SK-N-SH (cell line): ENCODE data around the gene FAM124A. TPM values are rescaled to one million over a fixed set of nuclear protein-coding genes. Genes with fewer than 3 reads are reported as not detected.

Experiments
- CTCF ChIA-PET: fragments of 300-600, 350-600 bp; formaldehyde crosslinking; extraction: SDS; loops from one replicate; lab custom pipeline; 2021; lab: Yijun Ruan, JAX
- POLR2A ChIA-PET: fragments of 350-600 bp; sonication (Branson Sonifier 250); formaldehyde crosslinking; extraction: SDS; loops from one replicate; lab custom pipeline; 2020; ENCODE audit warnings: antibody characterized with exemption, inconsistent platforms; lab: Yijun Ruan, JAX
- DNase-seq: peaks from one replicate; pipeline ENCODE4 v3.0.0; 2012
- H2AFZ ChIP-seq: fragments of 200-600 bp; sonication (generic); 2 replicates; pipeline ENCODE4 v1.8.1; 2016; ENCODE audit warnings: antibody characterized with exemption, mild to moderate bottlenecking, low read depth
- H3F3A ChIP-seq: fragments of 200-600 bp; sonication (generic); replicated peaks from 2 replicates; pipeline ENCODE3; 2016; ENCODE audit warnings: antibody characterized with exemption, mild to moderate bottlenecking; ENCODE audit not compliant: insufficient read depth
- H3K27ac ChIP-seq, 2 experiments: fragments of 200-500 bp in 1 of 2; fragments of 200-600 bp in 1 of 2; sonication (Bioruptor generic) in 1 of 2; sonication (generic), shearing (Covaris generic) in 1 of 2; 2 replicates each; pipeline versions ENCODE4 v1.5.1 to v1.6.1; 2014 to 2016; ENCODE audit warnings: low read depth in 2 of 2, inconsistent platforms in 1 of 2, low read length in 1 of 2, mild to moderate bottlenecking in 1 of 2, mixed read lengths in 1 of 2
- H3K27me3 ChIP-seq: fragments of 200-600 bp; sonication (generic), shearing (Covaris generic); 2 replicates; pipeline ENCODE4 v1.6.1; 2016; ENCODE audit warnings: mixed run types; ENCODE audit not compliant: insufficient read depth
- H3K36me3 ChIP-seq, 2 experiments: fragments of 200-500 bp in 1 of 2; fragments of 200-600 bp in 1 of 2; sonication (Bioruptor generic) in 1 of 2; sonication (generic) in 1 of 2; replicated peaks in 1 of 2; 2 replicates each; pipeline versions ENCODE3 to v1.5.1; 2014 to 2016; ENCODE audit warnings: low read length in 1 of 2, mild to moderate bottlenecking in 1 of 2; ENCODE audit not compliant: insufficient read depth in 2 of 2, control insufficient read depth in 1 of 2
- H3K4me1 ChIP-seq, 2 experiments: fragments of 200-500 bp in 1 of 2; fragments of 200-600 bp in 1 of 2; sonication (Bioruptor generic) in 1 of 2; sonication (generic), shearing (Covaris generic) in 1 of 2; 2 replicates each; pipeline versions ENCODE4 v1.5.1 to v1.6.1; 2014 to 2016; ENCODE audit warnings: low read depth in 1 of 2, low read length in 1 of 2, mixed run types in 1 of 2; ENCODE audit not compliant: insufficient read depth in 2 of 2, control insufficient read depth in 1 of 2
- H3K4me2 ChIP-seq: fragments of 200-600 bp; sonication (generic), shearing (Covaris generic); 2 replicates; pipeline ENCODE4 v1.6.1; 2017; ENCODE audit warnings: mixed run types
- H3K4me3 ChIP-seq, 2 experiments: fragments of 200-500 bp in 1 of 2; fragments of 200-600 bp in 1 of 2; sonication (Bioruptor generic) in 1 of 2; sonication (generic), shearing (Covaris generic) in 1 of 2; 2 replicates each; pipeline versions ENCODE4 v1.5.1 to v1.8.1; 2014 to 2016; ENCODE audit warnings: low read depth in 2 of 2, inconsistent platforms in 1 of 2, low read length in 1 of 2, mild to moderate bottlenecking in 1 of 2, mixed read lengths in 1 of 2, moderate library complexity in 1 of 2
- H3K79me2 ChIP-seq: fragments of 200-600 bp; sonication (generic); 2 replicates; pipeline ENCODE4 v1.8.1; 2017; ENCODE audit warnings: mild to moderate bottlenecking; ENCODE audit not compliant: insufficient read depth
- H3K9ac ChIP-seq: fragments of 200-600 bp; sonication (generic); 2 replicates; pipeline ENCODE4 v1.6.1; 2017; ENCODE audit warnings: mixed run types
- H3K9me2 ChIP-seq: fragments of 200-600 bp; sonication (generic); 2 replicates; pipeline ENCODE4 v1.6.1; 2017; ENCODE audit warnings: mixed run types
- H3K9me3 ChIP-seq: fragments of 200-600 bp; sonication (generic); 2 replicates; pipeline ENCODE4 v1.6.1; 2017; ENCODE audit warnings: mixed run types, mild to moderate bottlenecking, moderate library complexity
- H4K20me1 ChIP-seq: fragments of 200-600 bp; sonication (generic); 2 replicates; pipeline ENCODE4 v1.6.1; 2017; ENCODE audit warnings: mild to moderate bottlenecking, mixed run types; ENCODE audit not compliant: insufficient read depth
- CHD2 ChIP-seq: fragments of 150-350 bp; IDR thresholded peaks from 2 replicates; pipeline ENCODE4 v1.6.1; 2018; ENCODE audit warnings: low read length; ENCODE audit not compliant: partially characterized antibody
- EP300 ChIP-seq, 2 experiments: IDR thresholded peaks; 2 replicates each; pipeline versions ENCODE4 v1.4.0 to v1.6.1; 2012; ENCODE audit warnings: borderline replicate concordance in 1 of 2, low read depth in 1 of 2, low read length in 1 of 2
- EZH2phosphoT487 ChIP-seq: fragments of 200-600 bp; sonication (generic); IDR thresholded peaks from 2 replicates; pipeline ENCODE4 v1.6.1; 2017; ENCODE audit warnings: low read depth, mixed run types, mild to moderate bottlenecking, antibody characterized with exemption, moderate library complexity, borderline replicate concordance
- GABPA ChIP-seq: IDR thresholded peaks from 2 replicates; pipeline ENCODE4 v1.4.0; 2012; ENCODE audit warnings: low read depth, mild to moderate bottlenecking
- MAX ChIP-seq: IDR thresholded peaks from 2 replicates; pipeline ENCODE4 v1.4.0; 2012; ENCODE audit warnings: low read depth
- NRF1 ChIP-seq: IDR thresholded peaks from 2 replicates; pipeline ENCODE4 v1.6.1; 2012; ENCODE audit warnings: low read depth, mild to moderate bottlenecking, low read length
- PBX3 ChIP-seq: IDR thresholded peaks from 2 replicates; pipeline ENCODE4; 2012
- POLR2AphosphoS5 ChIP-seq: IDR thresholded peaks from 2 replicates; pipeline ENCODE4 v1.6.1; 2012; ENCODE audit warnings: low read depth, low read length
- RAD21 ChIP-seq: IDR thresholded peaks from 2 replicates; pipeline ENCODE4 v1.6.1; 2012; ENCODE audit warnings: mild to moderate bottlenecking, low read length
- RCOR1 ChIP-seq: fragments of 150-350 bp; IDR thresholded peaks from 2 replicates; pipeline ENCODE4 v1.6.1; 2017; ENCODE audit warnings: antibody characterized with exemption, low read length
- RXRA ChIP-seq: IDR thresholded peaks from 2 replicates; pipeline ENCODE4 v1.4.0; 2012; ENCODE audit warnings: low read depth, mild to moderate bottlenecking, borderline replicate concordance
- TCF12 ChIP-seq: IDR thresholded peaks from 2 replicates; pipeline ENCODE4 v1.4.0; 2012
- TEAD4 ChIP-seq: IDR thresholded peaks from 2 replicates; pipeline ENCODE4 v1.4.0; 2012; ENCODE audit warnings: mild to moderate bottlenecking, borderline replicate concordance; ENCODE audit not compliant: insufficient read depth
- YY1 ChIP-seq: IDR thresholded peaks from 2 replicates; pipeline ENCODE4 v1.4.0; 2012; ENCODE audit warnings: low read depth, mild to moderate bottlenecking
- ZBTB33 ChIP-seq: IDR thresholded peaks from 2 replicates; pipeline ENCODE4 v1.4.0; 2012; ENCODE audit warnings: low read depth, borderline replicate concordance
- WGBS: methylation state at CpG from one replicate; pipeline ENCODE4 v1.1.6; 2017; ENCODE audit warnings: low lambda C conversion rate; 5-methylcytosine and 5-hydroxymethylcytosine counted together
- polyA plus RNA-seq, 3 experiments: library from polyadenylated mRNA; depleted of rRNA; stranded (reverse); fragments of >200 nt; gene quantifications; 2 replicates each; pipeline ENCODE4 v1.2.3, GENCODE V29; 2012
- TF ChIP-seq, protein P1 (sequence below): fragments of 150-350 bp; IDR thresholded peaks from 2 replicates; pipeline ENCODE4 v1.6.1; 2016; ENCODE audit warnings: mild to moderate bottlenecking, low read depth, low read length
- TF ChIP-seq, protein P2 (sequence below): fragments of 200-600 bp; sonication (generic); IDR thresholded peaks from 2 replicates; pipeline ENCODE4 v1.6.1; 2017; ENCODE audit warnings: antibody characterized with exemption, mild to moderate bottlenecking, moderate library complexity

The FAM124A gene
- polyA plus RNA-seq, 1 of the 3 experiments (the other 2 are of a cell fraction): 1.5 TPM

- no peak overlapping the region for H3K4me3 ChIP-seq
These were observed 48.6 kb downstream of the FAM124A start for GRCh38 chr13:51270623-51271415.

DNA sequence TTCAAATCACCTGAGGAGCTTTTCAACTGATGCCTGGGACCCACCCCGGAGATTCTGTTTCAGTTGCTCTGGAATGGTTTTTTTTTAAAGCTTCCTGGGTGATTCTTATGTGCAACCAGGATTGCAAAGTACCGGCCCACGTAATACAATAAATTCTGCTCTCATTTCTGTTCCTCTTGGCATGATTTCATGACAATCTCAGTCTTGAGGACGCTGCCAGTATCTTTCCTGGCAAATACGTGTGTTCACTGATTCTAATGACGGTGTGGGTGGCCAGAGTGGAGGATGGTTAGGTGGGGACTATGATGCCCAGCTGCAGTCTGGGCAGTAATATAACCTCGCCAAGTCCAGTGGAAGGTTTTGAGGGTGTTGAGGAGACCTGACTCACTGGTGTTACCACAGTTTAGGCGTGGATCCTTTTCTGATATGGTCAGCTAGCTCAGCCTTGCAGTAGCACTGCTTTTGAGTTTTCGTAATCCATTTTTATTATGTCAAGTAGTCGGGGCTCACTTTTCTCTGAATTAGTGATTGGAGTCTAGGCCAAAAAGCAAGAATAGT is 49.4 kb downstream of the FAM124A start:
- H3K36me3 ChIP-seq: no peaks in the 10 kb centered on the region
- CTCF ChIA-PET: interaction anchor here (0.9 to 2.0 kb wide), 4 partner anchors 12 to 145 kb away, joined by 3 to 18 read pairs (median 4); no protein-coding TSS in a partner anchor
- H3K4me1 ChIP-seq: peaks cover 0 to 5% of the 10 kb centered on the region in 2 experiments; a peak in 1 of 4 replicates
- H3K4me2 ChIP-seq: no peak overlapping the region
- H3K9me3 ChIP-seq: no peaks in the 10 kb centered on the region
- DNase-seq: no peak
- WGBS: 88% methylated on average over 10 of the region's 10 CpGs
- no peaks in the 10 kb centered on the region for H3K9me2 ChIP-seq
- H3F3A ChIP-seq: no peaks in the 10 kb centered on the region
- H3K79me2 ChIP-seq: no peaks in the 10 kb centered on the region
- H3K27ac ChIP-seq: no peak overlapping the region; a peak in 1 of 4 replicates
- POLR2A ChIA-PET: no interaction called here
- no peak overlapping the region for H3K4me3 ChIP-seq
- no peaks in the 10 kb centered on the region for H3K27me3 ChIP-seq
- no peak overlapping the region for H2AFZ ChIP-seq
- H3K9ac ChIP-seq: no peak overlapping the region
- H4K20me1 ChIP-seq: no peaks in the 10 kb centered on the region
- TF ChIP-seq MAX: no peak
- TF ChIP-seq, protein P1, sequence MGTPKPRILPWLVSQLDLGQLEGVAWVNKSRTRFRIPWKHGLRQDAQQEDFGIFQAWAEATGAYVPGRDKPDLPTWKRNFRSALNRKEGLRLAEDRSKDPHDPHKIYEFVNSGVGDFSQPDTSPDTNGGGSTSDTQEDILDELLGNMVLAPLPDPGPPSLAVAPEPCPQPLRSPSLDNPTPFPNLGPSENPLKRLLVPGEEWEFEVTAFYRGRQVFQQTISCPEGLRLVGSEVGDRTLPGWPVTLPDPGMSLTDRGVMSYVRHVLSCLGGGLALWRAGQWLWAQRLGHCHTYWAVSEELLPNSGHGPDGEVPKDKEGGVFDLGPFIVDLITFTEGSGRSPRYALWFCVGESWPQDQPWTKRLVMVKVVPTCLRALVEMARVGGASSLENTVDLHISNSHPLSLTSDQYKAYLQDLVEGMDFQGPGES: no peak
- TF ChIP-seq, protein P2, sequence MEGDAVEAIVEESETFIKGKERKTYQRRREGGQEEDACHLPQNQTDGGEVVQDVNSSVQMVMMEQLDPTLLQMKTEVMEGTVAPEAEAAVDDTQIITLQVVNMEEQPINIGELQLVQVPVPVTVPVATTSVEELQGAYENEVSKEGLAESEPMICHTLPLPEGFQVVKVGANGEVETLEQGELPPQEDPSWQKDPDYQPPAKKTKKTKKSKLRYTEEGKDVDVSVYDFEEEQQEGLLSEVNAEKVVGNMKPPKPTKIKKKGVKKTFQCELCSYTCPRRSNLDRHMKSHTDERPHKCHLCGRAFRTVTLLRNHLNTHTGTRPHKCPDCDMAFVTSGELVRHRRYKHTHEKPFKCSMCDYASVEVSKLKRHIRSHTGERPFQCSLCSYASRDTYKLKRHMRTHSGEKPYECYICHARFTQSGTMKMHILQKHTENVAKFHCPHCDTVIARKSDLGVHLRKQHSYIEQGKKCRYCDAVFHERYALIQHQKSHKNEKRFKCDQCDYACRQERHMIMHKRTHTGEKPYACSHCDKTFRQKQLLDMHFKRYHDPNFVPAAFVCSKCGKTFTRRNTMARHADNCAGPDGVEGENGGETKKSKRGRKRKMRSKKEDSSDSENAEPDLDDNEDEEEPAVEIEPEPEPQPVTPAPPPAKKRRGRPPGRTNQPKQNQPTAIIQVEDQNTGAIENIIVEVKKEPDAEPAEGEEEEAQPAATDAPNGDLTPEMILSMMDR: no peak
- no peak for TF ChIP-seq RAD21
- no peak for TF ChIP-seq TEAD4
- TF ChIP-seq RCOR1: no peak
- TF ChIP-seq POLR2AphosphoS5: no peak
- no peak for TF ChIP-seq RXRA
- no peak for TF ChIP-seq ZBTB33
- no peak for TF ChIP-seq CHD2
- no peak for TF ChIP-seq PBX3
- no peak for TF ChIP-seq GABPA

More at GRCh38 chr13:51270623-51271415, 48.6 kb downstream of the FAM124A start:
- Histone ChIP-seq H4K20me1 (no peaks in the 10 kb centered on the region), H3K4me2 (no peak overlapping the region), H2AFZ (no peak overlapping the region), H3F3A (no peaks in the 10 kb centered on the region), H3K9me2 (no peaks in the 10 kb centered on the region), H3K9me3 (no peaks in the 10 kb centered on the region), H3K27ac (peak overlapping the region in 1 of 2 experiments; percentile 28; a peak in 1 of 4 replicates), H3K4me1 (peaks cover 0 to 5% of the 10 kb centered on the region in 2 experiments; a peak in 1 of 4 replicates), H3K27me3 (no peaks in the 10 kb centered on the region), H3K36me3 (no peaks in the 10 kb centered on the region), H3K79me2 (no peaks in the 10 kb centered on the region), H3K9ac (no peak overlapping the region)
- no peak for DNase-seq
- TF ChIP-seq EP300 (IDR thresholded peaks at IDR 0.05; ENCODE audit: borderline replicate concordance in 1 of 2, low read depth in 1 of 2, low read length in 1 of 2): no peak
- TF ChIP-seq NRF1: no peak
- TF ChIP-seq EZH2phosphoT487: no peak
- TF ChIP-seq TCF12: peak; percentile 20; the same call in 1 of the 2 replicates
- TF ChIP-seq RAD21: no peak
- TF ChIP-seq YY1: no peak
- TF ChIP-seq PBX3: peak; percentile 18; the same call in 1 of the 2 replicates
- ChIA-PET POLR2A (no interaction called here), CTCF (interaction anchor here (0.7 to 2.0 kb wide), 5 partner anchors 13 to 144 kb away, joined by 3 to 18 read pairs (median 3); no protein-coding TSS in a partner anchor)
- WGBS: 75% methylated on average over 7 of the region's 7 CpGs
